Fibroblast of skin of right biceps (primary cell): ENCODE results near the gene PPIH.
"Not testable (repeated sequence)": the region's sequence is repeated elsewhere in the genome, so short reads cannot be mapped to it uniquely, and the experiment has no call there.

ENCODE experiments used
- DNase-seq: peaks from one replicate; pipeline ENCODE4 v3.0.0-alpha.2; 2013

PPIH gene

GRCh38 chr1:42657981-42658876 lies at the start of gene PPIH:
Gene PPIH (plus strand): TSS chr1:42658423. CDS start chr1:42658447, 24 bp downstream.
- peak; percentile 91 for DNase-seq

GRCh38 chr1:42613803-42614131 lies 44.5 kb upstream of the PPIH start:
- no peak for DNase-seq

- no peak for DNase-seq
These were observed 39.4 kb upstream of the PPIH start for GRCh38 chr1:42618866-42619265.

- no peak for DNase-seq
These were observed 37.9 kb upstream of the PPIH start for GRCh38 chr1:42620307-42620706.

GRCh38 chr1:42621180-42621579 lies 37.0 kb upstream of the PPIH start:
- DNase-seq: not testable (repeated sequence)

GRCh38 chr1:42627205-42627604 lies 31.0 kb upstream of the PPIH start:
- DNase-seq: not testable (repeated sequence)

GRCh38 chr1:42639116-42639515 lies 19.1 kb upstream of the PPIH start:
- peak; percentile 59 for DNase-seq

- peak; percentile 2 for DNase-seq
These were observed 12.2 kb upstream of the PPIH start for GRCh38 chr1:42646056-42646455.

- no peak for DNase-seq
These were observed 1.0 kb upstream of the PPIH start for GRCh38 chr1:42657201-42657600.

- peak; percentile 4 for DNase-seq
These were observed 684 bp downstream of the PPIH start for GRCh38 chr1:42658877-42659337.

- no peak for DNase-seq
These were observed 2.8 kb downstream of the PPIH start for GRCh38 chr1:42660907-42661500.

GRCh38 chr1:42669936-42670335 lies 11.7 kb downstream of the PPIH start:
- DNase-seq: no peak

GRCh38 chr1:42670425-42670824 lies 12.2 kb downstream of the PPIH start:
- no peak for DNase-seq

GRCh38 chr1:42674214-42674613 lies 16.0 kb downstream of the PPIH start:
- no peak for DNase-seq

GRCh38 chr1:42674682-42675081 lies 16.5 kb downstream of the PPIH start:
- DNase-seq: no peak

GRCh38 chr1:42675467-42675866 lies 17.2 kb downstream of the PPIH start:
- no peak for DNase-seq

GRCh38 chr1:42676534-42677087 lies 18.4 kb downstream of the PPIH start:
- no peak for DNase-seq

- DNase-seq: peak; percentile 35
These were observed 21.3 kb downstream of the PPIH start for GRCh38 chr1:42679364-42679983.

GRCh38 chr1:42680055-42680454 lies 21.8 kb downstream of the PPIH start:
- DNase-seq: no peak

GRCh38 chr1:42680921-42681683 lies 22.9 kb downstream of the PPIH start:
- DNase-seq: peak; percentile 28

GRCh38 chr1:42681741-42682483 lies 23.7 kb downstream of the PPIH start, which contains the start of gene YBX1:
Gene YBX1 (plus strand): TSS chr1:42682418. CDS start chr1:42682566, 148 bp downstream.
- DNase-seq: peak; percentile 99

GRCh38 chr1:42682484-42682738 lies 24.2 kb downstream of the PPIH start:
- not testable (repeated sequence) for DNase-seq
